ENCODE measurements around the gene GNB3.

- TF ChIP-seq POLR2A (IDR thresholded peaks at IDR 0.05) (no peak), CTCF (IDR thresholded peaks at IDR 0.05) (no peak)
Measured at GRCh38 chr12:6824085-6824775, 16.5 kb upstream of the GNB3 start.

All from ovary (tissue), 3 donors.